Keratinocyte (primary cell): ENCODE results near the gene DDX47. TPM values are rescaled to one million over a fixed set of nuclear protein-coding genes. Genes with fewer than 3 reads are reported as not detected.

Source experiments
- DNase-seq: peaks from one replicate; pipeline ENCODE4 v3.0.0-alpha.2; 2011; ENCODE audit warnings: low read depth, missing footprints, low spot score
- FAIRE-seq: peaks from 2 replicates; lab custom pipeline; 2011; peaks lifted over from hg19 to GRCh38; lab: Jason Lieb, UNC
- H2AFZ ChIP-seq: 2 replicates; pipeline ENCODE4 v1.6.0; 2012; ENCODE audit warnings: low read length, control low read depth, inconsistent platforms; ENCODE audit not compliant: control insufficient read depth
- H3K27ac ChIP-seq: 2 replicates; pipeline ENCODE4 v1.5.1; 2011; ENCODE audit warnings: low read length; ENCODE audit not compliant: control insufficient read depth, insufficient read depth
- H3K27me3 ChIP-seq: 3 replicates; pipeline ENCODE4 v1.6.0; 2011; ENCODE audit warnings: low read length; ENCODE audit not compliant: control insufficient read depth, insufficient read depth; ENCODE audit errors: extremely low read depth
- H3K36me3 ChIP-seq, 2 experiments: 2 replicates in 1 of 2; 3 replicates in 1 of 2; pipeline ENCODE4 v1.5.1; 2011; ENCODE audit warnings: low read length in 2 of 2, mild to moderate bottlenecking in 1 of 2; ENCODE audit not compliant: control insufficient read depth in 2 of 2, insufficient read depth in 2 of 2; ENCODE audit errors: extremely low read depth in 1 of 2
- H3K4me1 ChIP-seq: 3 replicates; pipeline ENCODE4 v1.5.1; 2011; ENCODE audit warnings: low read length; ENCODE audit not compliant: control insufficient read depth, insufficient read depth; ENCODE audit errors: extremely low read depth
- H3K4me2 ChIP-seq: 3 replicates; pipeline ENCODE4 v1.6.0; 2011; ENCODE audit warnings: low read depth, low read length; ENCODE audit not compliant: control insufficient read depth, insufficient read depth; ENCODE audit errors: extremely low read depth
- H3K4me3 ChIP-seq, 3 experiments: fragments of 200-600 bp in 1 of 3; sonication (generic) in 1 of 3; 2 replicates in 2 of 3; 3 replicates in 1 of 3; pipeline ENCODE4 v1.5.1; 2011 to 2016; ENCODE audit warnings: low read length in 3 of 3, mild to moderate bottlenecking in 3 of 3, control low read depth in 2 of 3, inconsistent platforms in 1 of 3, low read depth in 1 of 3, mixed read lengths in 1 of 3, mixed run types in 1 of 3, moderate library complexity in 1 of 3; ENCODE audit not compliant: control insufficient read depth in 2 of 3, insufficient read depth in 2 of 3; ENCODE audit errors: extremely low read depth in 1 of 3
- H3K79me2 ChIP-seq: 2 replicates; pipeline ENCODE4 v1.6.0; 2012; ENCODE audit warnings: low read length; ENCODE audit not compliant: control insufficient read depth, insufficient read depth
- H3K9ac ChIP-seq: 3 replicates; pipeline ENCODE4 v1.6.0; 2011; ENCODE audit warnings: low read length; ENCODE audit not compliant: control insufficient read depth, insufficient read depth; ENCODE audit errors: extremely low read depth
- H3K9me1 ChIP-seq: 3 replicates; pipeline ENCODE4 v1.6.0; 2011; ENCODE audit warnings: low read length; ENCODE audit not compliant: control insufficient read depth, insufficient read depth; ENCODE audit errors: extremely low read depth
- H3K9me3 ChIP-seq: 2 replicates; pipeline ENCODE4 v1.5.1; 2012; ENCODE audit warnings: low read depth, low read length; ENCODE audit not compliant: control insufficient read depth
- H4K20me1 ChIP-seq: 3 replicates; pipeline ENCODE4 v1.6.0; 2011; ENCODE audit warnings: low read length; ENCODE audit not compliant: control insufficient read depth, insufficient read depth; ENCODE audit errors: extremely low read depth
- CTCF ChIP-seq, 3 experiments: IDR thresholded peaks in 1 of 3; conservative IDR thresholded peaks in 1 of 3; optimal IDR thresholded peaks in 1 of 3; 2 replicates in 2 of 3; 3 replicates in 1 of 3; pipeline versions ENCODE3 to v1.5.1; 2011; ENCODE audit warnings: low read length in 3 of 3, mild to moderate bottlenecking in 3 of 3, moderate library complexity in 2 of 3, control low read depth in 1 of 3, inconsistent platforms in 1 of 3; ENCODE audit not compliant: insufficient read depth in 2 of 3; ENCODE audit errors: extremely low read depth in 1 of 3
- EZH2 ChIP-seq: IDR thresholded peaks from one replicate; pipeline ENCODE4 v1.6.1; 2012; ENCODE audit warnings: inconsistent platforms, mild to moderate bottlenecking, low read length, moderate library complexity
- dilution Hi-C: fragments of 300-500 bp; cut with MboI; formaldehyde crosslinking; loops from one replicate; pipeline ENCODE4 v1.7.0; 2020; ENCODE audit warnings: low sequenced_read_pairs; ENCODE audit not compliant: extremely low pct_ligation_motif_present
- polyA plus RNA-seq, 5 experiments: library from polyadenylated mRNA; depleted of rRNA in 3 of 5; stranded (reverse) in 3 of 5; stranded (forward) in 1 of 5; unstranded in 1 of 5; fragments of >200 nt; gene quantifications; 1 replicate in 1 of 5; 2 replicates in 3 of 5; 3 replicates in 1 of 5; pipeline versions ENCODE4 v1.2.1 to v1.2.3, GENCODE V29; 2011 to 2012; ENCODE audit warnings: missing spikeins in 2 of 5, low read depth in 1 of 5, low replicate concordance in 1 of 5

Gene DDX47
- polyA plus RNA-seq, 1 donor (not counting 4 experiments of a cell fraction or from before 2014, with no cell fraction given): 90.2 TPM

GRCh38 chr12:12797794-12798152, 15.4 kb upstream of the DDX47 start:
- FAIRE-seq (no peak), DNase-seq (no peak)
- Histone ChIP-seq H3K9me1 (no peaks in the 10 kb centered on the region), H3K9me3 (no peaks in the 10 kb centered on the region), H3K27me3 (no peaks in the 10 kb centered on the region), H2AFZ (no peak overlapping the region), H3K4me3 (no peak overlapping the region), H3K27ac (no peak overlapping the region), H3K4me1 (peaks cover 11% of the 10 kb centered on the region), H3K79me2 (no peaks in the 10 kb centered on the region), H3K4me2 (no peak overlapping the region), H4K20me1 (no peaks in the 10 kb centered on the region), H3K9ac (no peak overlapping the region), H3K36me3 (no peaks in the 10 kb centered on the region)
- dilution Hi-C loops: no loop called here
- no peak for TF ChIP-seq EZH2
- no peak for TF ChIP-seq CTCF (optimal IDR thresholded peaks at IDR 0.05 in 1 of 3, IDR thresholded peaks at IDR 0.05 in 1 of 3, conservative IDR thresholded peaks at IDR 0.05 in 1 of 3; ENCODE audit: extremely low read depth in 1 of 3, insufficient read depth in 2 of 3, low read length in 3 of 3)

- Histone ChIP-seq H3K9me1 (no peaks in the 10 kb centered on the region), H3K27me3 (no peaks in the 10 kb centered on the region), H2AFZ (no peak overlapping the region), H3K4me1 (peaks cover 16% of the 10 kb centered on the region), H4K20me1 (no peaks in the 10 kb centered on the region), H3K4me3 (no peak overlapping the region), H3K9me3 (no peaks in the 10 kb centered on the region), H3K4me2 (no peak overlapping the region), H3K27ac (no peak overlapping the region), H3K9ac (no peak overlapping the region), H3K79me2 (no peaks in the 10 kb centered on the region), H3K36me3 (no peaks in the 10 kb centered on the region)
- FAIRE-seq: no peak
- dilution Hi-C loops: no loop called here
- DNase-seq: no peak
- TF ChIP-seq CTCF (optimal IDR thresholded peaks at IDR 0.05 in 1 of 3, IDR thresholded peaks at IDR 0.05 in 1 of 3, conservative IDR thresholded peaks at IDR 0.05 in 1 of 3; ENCODE audit: extremely low read depth in 1 of 3, insufficient read depth in 2 of 3, low read length in 3 of 3) (no peak), EZH2 (no peak)
Observed at GRCh38 chr12:12798480-12798879, 14.7 kb upstream of the DDX47 start.
